22Rv1 (cell line): Measurements from ENCODE around the gene PDP2.

ENCODE experiments used
- H3K27ac ChIP-seq: fragments of 450-650 bp; 2 replicates; pipeline ENCODE4 v1.5.1; 2017
- ZFX ChIP-seq: fragments of 450-650 bp; IDR thresholded peaks from 2 replicates; pipeline ENCODE4 v1.6.1; 2017; ENCODE audit warnings: antibody characterized with exemption, borderline replicate concordance
- TF ChIP-seq, protein P1 (sequence below): fragments of 450-650 bp; IDR thresholded peaks from 2 replicates; pipeline ENCODE4 v1.5.1; 2017; ENCODE audit warnings: mild to moderate bottlenecking

Gene PDP2, protein sequence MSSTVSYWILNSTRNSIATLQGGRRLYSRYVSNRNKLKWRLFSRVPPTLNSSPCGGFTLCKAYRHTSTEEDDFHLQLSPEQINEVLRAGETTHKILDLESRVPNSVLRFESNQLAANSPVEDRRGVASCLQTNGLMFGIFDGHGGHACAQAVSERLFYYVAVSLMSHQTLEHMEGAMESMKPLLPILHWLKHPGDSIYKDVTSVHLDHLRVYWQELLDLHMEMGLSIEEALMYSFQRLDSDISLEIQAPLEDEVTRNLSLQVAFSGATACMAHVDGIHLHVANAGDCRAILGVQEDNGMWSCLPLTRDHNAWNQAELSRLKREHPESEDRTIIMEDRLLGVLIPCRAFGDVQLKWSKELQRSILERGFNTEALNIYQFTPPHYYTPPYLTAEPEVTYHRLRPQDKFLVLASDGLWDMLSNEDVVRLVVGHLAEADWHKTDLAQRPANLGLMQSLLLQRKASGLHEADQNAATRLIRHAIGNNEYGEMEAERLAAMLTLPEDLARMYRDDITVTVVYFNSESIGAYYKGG

DNA sequence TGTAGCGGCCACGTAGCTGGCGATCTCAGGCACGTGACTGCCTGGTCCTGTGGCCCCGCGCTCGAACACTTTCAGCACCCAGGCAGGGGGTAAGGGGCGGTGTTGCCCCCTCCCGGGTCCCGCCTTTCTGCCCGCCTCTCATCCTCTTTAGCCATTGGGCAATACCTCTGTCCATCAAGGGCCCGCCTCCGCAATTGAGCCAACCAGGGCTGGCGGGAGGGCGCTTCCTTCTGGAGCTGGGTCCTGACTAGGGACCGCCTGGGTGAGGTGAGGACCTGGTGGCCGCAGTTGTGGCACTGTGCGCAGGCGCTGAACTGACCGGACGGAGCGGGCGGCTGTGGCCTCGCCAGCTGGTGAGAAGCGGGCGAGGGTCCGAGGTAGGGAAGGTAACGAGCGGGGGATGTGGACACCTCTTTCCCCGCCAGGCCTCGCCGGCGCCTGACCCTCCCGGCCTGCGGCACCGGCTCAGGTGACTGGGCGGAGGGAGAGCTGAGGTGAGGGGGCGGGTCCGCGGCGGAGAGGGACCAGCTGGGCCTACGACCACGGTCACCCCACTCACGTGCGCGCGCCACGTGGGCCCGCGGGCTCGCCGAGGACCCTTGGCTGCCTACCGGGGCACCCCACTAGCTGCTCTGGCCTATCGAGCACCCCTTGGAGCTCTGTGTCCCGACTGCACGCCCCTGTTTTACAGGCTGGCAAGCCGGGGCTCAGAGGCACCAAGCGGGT, at the start of gene PDP2:
Gene PDP2 (plus strand): TSS at position 228 of the 726 bp plus-strand sequence. CDS start 3,770 bp downstream, outside the sequence.
- peak within 1 kb of the TSS; percentile 56 for H3K27ac ChIP-seq
- TF ChIP-seq, protein P1, sequence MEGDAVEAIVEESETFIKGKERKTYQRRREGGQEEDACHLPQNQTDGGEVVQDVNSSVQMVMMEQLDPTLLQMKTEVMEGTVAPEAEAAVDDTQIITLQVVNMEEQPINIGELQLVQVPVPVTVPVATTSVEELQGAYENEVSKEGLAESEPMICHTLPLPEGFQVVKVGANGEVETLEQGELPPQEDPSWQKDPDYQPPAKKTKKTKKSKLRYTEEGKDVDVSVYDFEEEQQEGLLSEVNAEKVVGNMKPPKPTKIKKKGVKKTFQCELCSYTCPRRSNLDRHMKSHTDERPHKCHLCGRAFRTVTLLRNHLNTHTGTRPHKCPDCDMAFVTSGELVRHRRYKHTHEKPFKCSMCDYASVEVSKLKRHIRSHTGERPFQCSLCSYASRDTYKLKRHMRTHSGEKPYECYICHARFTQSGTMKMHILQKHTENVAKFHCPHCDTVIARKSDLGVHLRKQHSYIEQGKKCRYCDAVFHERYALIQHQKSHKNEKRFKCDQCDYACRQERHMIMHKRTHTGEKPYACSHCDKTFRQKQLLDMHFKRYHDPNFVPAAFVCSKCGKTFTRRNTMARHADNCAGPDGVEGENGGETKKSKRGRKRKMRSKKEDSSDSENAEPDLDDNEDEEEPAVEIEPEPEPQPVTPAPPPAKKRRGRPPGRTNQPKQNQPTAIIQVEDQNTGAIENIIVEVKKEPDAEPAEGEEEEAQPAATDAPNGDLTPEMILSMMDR, result no peak
- TF ChIP-seq ZFX, result no peak

DNA sequence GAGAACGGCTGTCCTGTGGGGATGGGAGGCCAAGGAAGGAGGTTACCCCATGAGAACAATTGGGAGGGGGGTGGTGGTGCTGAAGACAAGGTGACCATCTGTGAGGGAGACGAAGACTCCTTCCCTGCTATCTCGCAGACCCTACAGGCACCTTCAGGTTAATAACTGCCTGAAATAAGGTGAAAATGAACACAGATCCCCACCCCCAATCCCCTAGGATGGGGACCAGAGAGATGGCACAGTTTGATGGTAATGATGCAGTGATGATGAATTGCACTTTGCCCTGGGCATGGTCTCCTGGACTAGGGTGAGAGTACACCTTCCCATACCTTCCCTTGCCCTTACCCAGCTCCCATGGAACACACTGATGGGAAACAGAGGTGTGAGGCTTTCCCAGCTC, 48.1 kb upstream of the PDP2 start:
- no peak for TF ChIP-seq ZFX
- TF ChIP-seq, protein P1, result no peak
- no peak overlapping the region for H3K27ac ChIP-seq

DNA sequence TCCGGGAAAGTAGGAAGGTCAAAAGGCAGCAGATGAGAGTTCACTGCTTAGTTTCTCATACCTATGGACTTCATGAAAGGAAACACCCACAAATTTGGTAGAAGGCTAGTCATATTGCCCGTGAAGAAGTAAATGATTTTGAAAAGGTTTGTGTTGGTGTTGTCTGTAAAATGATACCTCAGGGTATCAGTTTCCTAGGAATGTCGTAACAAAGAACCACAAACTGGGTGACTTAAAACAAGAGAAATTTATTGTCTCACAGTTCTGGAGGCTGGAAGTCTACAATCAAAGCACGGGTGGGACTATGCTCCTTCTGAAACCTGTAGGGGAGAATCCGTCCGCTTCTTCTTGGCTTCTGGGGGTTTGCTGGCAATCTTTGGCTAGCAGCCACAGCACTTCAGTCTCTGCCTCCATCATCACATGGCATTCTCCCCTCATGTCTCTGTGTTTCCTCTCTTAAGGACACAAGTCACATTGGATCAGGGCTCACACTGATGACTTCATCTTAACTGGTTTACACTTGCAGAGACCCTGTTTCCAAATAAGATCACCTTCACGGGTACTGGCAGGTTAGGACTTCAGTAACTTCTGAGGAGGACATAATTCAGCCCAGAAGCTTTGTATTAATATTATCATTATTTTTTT, 47.5 kb upstream of the PDP2 start:
- no peak overlapping the region for H3K27ac ChIP-seq
- no peak for TF ChIP-seq ZFX
- TF ChIP-seq, protein P1, result no peak

DNA sequence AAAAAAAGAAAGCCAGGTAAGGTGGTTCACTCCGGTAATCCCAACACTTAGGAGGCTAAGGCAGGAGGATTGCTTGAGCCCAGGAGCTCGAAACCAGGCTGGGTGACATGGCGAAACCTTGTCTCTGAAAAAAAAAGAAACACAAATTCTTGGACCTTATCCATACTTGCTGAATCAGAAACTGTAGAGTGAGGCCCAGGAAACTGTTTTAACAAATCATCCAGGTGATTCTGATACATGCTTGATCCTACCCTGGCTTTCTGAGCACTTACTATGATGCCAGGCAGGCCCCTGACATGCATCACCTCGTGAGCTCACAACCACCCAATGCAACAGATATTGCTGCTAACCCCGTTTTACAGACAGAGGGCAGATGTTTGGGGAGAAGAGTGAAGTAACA, 45.6 kb upstream of the PDP2 start:
- TF ChIP-seq, protein P1, result no peak
- no peak for TF ChIP-seq ZFX
- no peak overlapping the region for H3K27ac ChIP-seq

DNA sequence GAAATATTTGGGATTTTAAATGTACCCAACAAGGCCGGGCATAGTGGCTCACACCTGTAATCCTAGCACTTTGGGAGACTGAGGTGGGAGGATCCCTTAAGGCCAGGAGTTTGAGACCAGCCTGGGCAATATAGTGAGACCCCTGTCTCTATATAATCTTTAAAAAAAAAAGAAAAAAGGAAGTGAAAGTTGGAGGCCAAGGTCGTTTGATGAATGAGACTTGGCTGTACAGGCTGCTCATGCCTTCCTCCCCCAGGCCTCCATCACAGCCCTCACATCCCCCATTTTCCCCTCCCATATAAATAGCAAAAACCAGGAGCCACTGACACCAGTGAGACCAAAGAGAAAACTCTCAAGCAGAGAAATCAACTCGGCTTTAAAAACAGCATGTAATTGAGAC, 39.4 kb upstream of the PDP2 start:
- no peak overlapping the region for H3K27ac ChIP-seq
- TF ChIP-seq, protein P1, result no peak
- TF ChIP-seq ZFX, result no peak

DNA sequence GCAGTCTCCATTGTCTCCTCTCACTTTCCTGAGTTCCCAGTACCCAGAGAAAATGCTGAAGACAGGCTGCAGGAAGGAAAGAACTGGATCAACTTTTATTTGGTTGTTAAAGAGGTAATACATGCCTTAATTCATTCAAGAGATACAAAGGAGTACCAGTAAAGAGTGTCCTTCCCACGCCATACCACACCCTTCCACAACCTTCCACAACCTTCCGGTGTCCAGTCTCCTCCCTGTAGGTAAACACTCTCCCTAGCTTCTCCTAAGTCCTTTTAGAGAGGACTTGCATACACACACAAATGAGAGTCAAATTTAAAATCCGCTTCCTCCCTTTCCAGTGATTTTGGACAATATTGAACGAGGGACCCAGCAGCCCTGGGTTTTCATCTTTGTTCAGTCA, 38.9 kb upstream of the PDP2 start:
- no peak overlapping the region for H3K27ac ChIP-seq
- TF ChIP-seq, protein P1, result no peak
- no peak for TF ChIP-seq ZFX
